ENCODE data around the gene ATXN1. TPM values are rescaled to one million over a fixed set of nuclear protein-coding genes. Genes with fewer than 3 reads are reported as not detected.
A peak's percentile ranks its signal among the peaks of the same experiment; 100 is the strongest.
"Not testable (repeated sequence)": the region's sequence is repeated elsewhere in the genome, so short reads cannot be mapped to it uniquely, and the experiment has no call there.

The ATXN1 gene
- total RNA-seq, 1 donor from 2014 or later: 69.1 TPM

- H3K9me3 Mint-ChIP-seq: peaks cover 16% of the 10 kb centered on the region
Measured at GRCh38 chr6:16625291-16626265, 135.7 kb downstream of the ATXN1 start.

GRCh38 chr6:16624636-16625290, 136.5 kb downstream of the ATXN1 start:
- intact Hi-C loops (cut with micrococcal nuclease): no loop called here
- H3K9me3 Mint-ChIP-seq: peaks cover 16% of the 10 kb centered on the region
- DNase-seq (ENCODE audit: low spot score): no peak
- no peak overlapping the region for H3K27ac Mint-ChIP-seq
- H3K4me1 Mint-ChIP-seq (ENCODE audit: low read depth): peaks cover 41% of the 10 kb centered on the region
- peaks cover 42% of the 10 kb centered on the region for H3K36me3 Mint-ChIP-seq (ENCODE audit: low read depth)
- H3K27me3 Mint-ChIP-seq (ENCODE audit: low read depth): no peaks in the 10 kb centered on the region
- H3K4me3 Mint-ChIP-seq (ENCODE audit: low read depth): no peak overlapping the region

More at GRCh38 chr6:16625291-16626265, 135.7 kb downstream of the ATXN1 start:
- no peak for DNase-seq (ENCODE audit: low spot score)
- H3K36me3 Mint-ChIP-seq (ENCODE audit: low read depth): peaks cover 50% of the 10 kb centered on the region
- no peaks in the 10 kb centered on the region for H3K27me3 Mint-ChIP-seq (ENCODE audit: low read depth)
- intact Hi-C loops (cut with micrococcal nuclease): no loop called here
- H3K4me3 Mint-ChIP-seq (ENCODE audit: low read depth): no peak overlapping the region
- H3K27ac Mint-ChIP-seq: no peak overlapping the region
- peaks cover 34% of the 10 kb centered on the region for H3K4me1 Mint-ChIP-seq (ENCODE audit: low read depth)

DNA sequence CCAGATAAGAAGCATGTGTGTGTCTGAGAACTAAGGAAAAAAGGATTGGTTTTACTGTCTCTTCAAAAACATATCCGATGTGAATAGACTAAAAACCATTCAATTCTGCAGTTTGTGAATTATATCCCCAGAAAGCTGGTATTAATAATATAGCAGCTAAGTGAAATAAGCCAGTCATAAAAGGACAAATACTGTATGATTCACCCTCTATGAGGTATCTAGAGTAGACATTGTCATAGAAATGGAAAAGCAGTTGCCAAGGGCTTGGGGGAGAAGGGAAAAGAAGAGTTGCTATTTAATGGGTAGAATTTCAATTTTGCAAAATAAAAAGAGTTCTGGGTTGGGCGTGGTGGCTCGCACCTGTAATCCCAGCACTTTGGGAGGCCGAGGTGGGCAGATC, 137.5 kb downstream of the ATXN1 start:
- Mint-ChIP-seq H3K27ac (peak overlapping the region; percentile 3), H3K9me3 (peaks cover 10% of the 10 kb centered on the region), H3K4me1 (ENCODE audit: low read depth) (peaks cover 47% of the 10 kb centered on the region)

GRCh38 chr6:16623029-16623653, 138.1 kb downstream of the ATXN1 start:
- DNase-seq (ENCODE audit: low spot score): no peak
- no peak overlapping the region for H3K27ac Mint-ChIP-seq
- no peak overlapping the region for H3K4me3 Mint-ChIP-seq (ENCODE audit: low read depth)
- H3K4me1 Mint-ChIP-seq (ENCODE audit: low read depth): peaks cover 48% of the 10 kb centered on the region
- peaks cover 33% of the 10 kb centered on the region for H3K36me3 Mint-ChIP-seq (ENCODE audit: low read depth)
- no peaks in the 10 kb centered on the region for H3K27me3 Mint-ChIP-seq (ENCODE audit: low read depth)
- intact Hi-C loops (cut with micrococcal nuclease): no loop called here
- peaks cover 7% of the 10 kb centered on the region for H3K9me3 Mint-ChIP-seq

More for the DNA sequence above, 137.5 kb downstream of the ATXN1 start:
- no peaks in the 10 kb centered on the region for H3K27me3 Mint-ChIP-seq (ENCODE audit: low read depth)
- H3K4me3 Mint-ChIP-seq (ENCODE audit: low read depth): no peak overlapping the region
- peaks cover 37% of the 10 kb centered on the region for H3K36me3 Mint-ChIP-seq (ENCODE audit: low read depth)
- intact Hi-C loops (cut with micrococcal nuclease): no loop called here
- DNase-seq (ENCODE audit: low spot score): no peak

- H3K4me3 Mint-ChIP-seq (ENCODE audit: low read depth): no peak overlapping the region
- H3K36me3 Mint-ChIP-seq (ENCODE audit: low read depth): peaks cover 31% of the 10 kb centered on the region
- DNase-seq (ENCODE audit: low spot score): no peak
- H3K27ac Mint-ChIP-seq: no peak overlapping the region
- peaks cover 7% of the 10 kb centered on the region for H3K9me3 Mint-ChIP-seq
- intact Hi-C loops (cut with micrococcal nuclease): no loop called here
- no peaks in the 10 kb centered on the region for H3K27me3 Mint-ChIP-seq (ENCODE audit: low read depth)
- peaks cover 51% of the 10 kb centered on the region for H3K4me1 Mint-ChIP-seq (ENCODE audit: low read depth)
Measured at GRCh38 chr6:16622193-16622592, 139.1 kb downstream of the ATXN1 start.

- DNase-seq (ENCODE audit: low spot score): no peak
- Mint-ChIP-seq H3K4me3 (ENCODE audit: low read depth) (no peak overlapping the region), H3K4me1 (ENCODE audit: low read depth) (peaks cover 47% of the 10 kb centered on the region), H3K9me3 (peaks cover 7% of the 10 kb centered on the region), H3K27me3 (ENCODE audit: low read depth) (no peaks in the 10 kb centered on the region), H3K27ac (no peak overlapping the region), H3K36me3 (ENCODE audit: low read depth) (peaks cover 23% of the 10 kb centered on the region)
- intact Hi-C loops (cut with micrococcal nuclease): no loop called here
Measured at GRCh38 chr6:16621002-16621401, 140.3 kb downstream of the ATXN1 start.

- H3K4me1 Mint-ChIP-seq (ENCODE audit: low read depth): peaks cover 40% of the 10 kb centered on the region
- peaks cover 22% of the 10 kb centered on the region for H3K36me3 Mint-ChIP-seq (ENCODE audit: low read depth)
- intact Hi-C loops (cut with micrococcal nuclease): no loop called here
- peak overlapping the region; percentile 9 for H3K27ac Mint-ChIP-seq
- no peaks in the 10 kb centered on the region for H3K27me3 Mint-ChIP-seq (ENCODE audit: low read depth)
- H3K4me3 Mint-ChIP-seq (ENCODE audit: low read depth): no peak overlapping the region
- peaks cover 7% of the 10 kb centered on the region for H3K9me3 Mint-ChIP-seq
- DNase-seq (ENCODE audit: low spot score): no peak
Measured at GRCh38 chr6:16619777-16620176, 141.5 kb downstream of the ATXN1 start.

DNA sequence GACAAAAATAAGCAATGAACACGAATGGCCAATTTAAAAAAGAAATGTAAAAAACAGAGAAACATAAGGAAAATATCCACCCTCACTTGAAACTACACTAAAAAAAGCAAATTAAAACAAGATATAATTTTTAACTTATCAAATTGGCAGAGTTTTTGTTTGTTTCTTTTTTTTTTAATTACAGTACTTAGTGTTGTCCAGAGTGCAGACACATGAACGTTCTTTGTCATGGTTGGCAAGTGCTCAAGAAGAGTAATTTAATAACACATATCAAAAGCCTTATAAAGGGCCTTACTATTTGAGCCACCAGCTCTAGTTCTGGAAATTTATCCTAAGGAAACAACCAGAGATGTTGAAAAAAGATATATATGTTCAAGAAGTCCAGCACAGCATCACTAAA, 142.3 kb downstream of the ATXN1 start:
- intact Hi-C loops (cut with micrococcal nuclease): no loop called here
- no peak for DNase-seq (ENCODE audit: low spot score)
- Mint-ChIP-seq H3K4me1 (ENCODE audit: low read depth) (peaks cover 39% of the 10 kb centered on the region), H3K27me3 (ENCODE audit: low read depth) (no peaks in the 10 kb centered on the region), H3K27ac (no peak overlapping the region), H3K4me3 (ENCODE audit: low read depth) (no peak overlapping the region), H3K36me3 (ENCODE audit: low read depth) (peaks cover 26% of the 10 kb centered on the region), H3K9me3 (peaks cover 7% of the 10 kb centered on the region)

DNA sequence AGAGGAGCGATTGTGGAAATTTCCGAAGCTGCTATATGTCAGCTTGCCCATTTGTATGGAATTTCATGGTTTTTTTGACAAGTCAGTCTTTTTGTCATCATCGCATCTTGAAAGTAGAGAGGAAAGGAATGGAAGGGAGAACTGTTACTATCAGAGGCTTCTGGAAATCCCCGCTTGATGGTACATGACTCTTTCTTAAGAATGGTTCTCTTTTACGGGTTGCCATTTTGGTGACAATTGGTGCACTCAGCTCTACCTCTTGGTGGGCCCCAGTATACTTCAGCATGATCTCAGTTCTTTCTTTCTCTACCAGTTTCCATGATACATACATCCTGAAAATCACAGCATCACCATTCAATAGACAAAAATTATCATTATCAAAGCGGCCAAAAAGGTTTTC, 146.0 kb downstream of the ATXN1 start:
- Mint-ChIP-seq H3K36me3 (ENCODE audit: low read depth) (peaks cover 27% of the 10 kb centered on the region), H3K4me1 (ENCODE audit: low read depth) (peaks cover 14% of the 10 kb centered on the region)
- DNase-seq (ENCODE audit: low spot score); intact Hi-C loops (cut with micrococcal nuclease); H3K27ac Mint-ChIP-seq; H3K4me3 Mint-ChIP-seq (ENCODE audit: low read depth); H3K9me3 Mint-ChIP-seq; H3K27me3 Mint-ChIP-seq (ENCODE audit: low read depth): not testable (repeated sequence)

DNA sequence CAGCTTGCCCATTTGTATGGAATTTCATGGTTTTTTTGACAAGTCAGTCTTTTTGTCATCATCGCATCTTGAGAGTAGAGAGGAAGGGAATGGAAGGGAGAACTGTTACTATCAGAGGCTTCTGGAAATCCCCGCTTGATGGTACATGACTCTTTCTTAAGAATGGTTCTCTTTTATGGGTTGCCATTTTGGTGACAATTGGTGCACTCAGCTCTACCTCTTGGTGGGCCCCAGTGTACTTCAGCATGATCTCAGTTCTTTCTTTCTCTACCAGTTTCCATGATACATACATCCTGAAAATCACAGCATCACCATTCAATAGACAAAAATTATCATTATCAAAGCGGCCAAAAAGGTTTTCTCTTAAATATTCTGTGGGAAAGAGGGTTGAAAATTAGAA, 147.1 kb downstream of the ATXN1 start:
- H3K27ac Mint-ChIP-seq; H3K9me3 Mint-ChIP-seq; H3K4me1 Mint-ChIP-seq (ENCODE audit: low read depth); H3K27me3 Mint-ChIP-seq (ENCODE audit: low read depth); H3K4me3 Mint-ChIP-seq (ENCODE audit: low read depth); DNase-seq (ENCODE audit: low spot score); intact Hi-C loops (cut with micrococcal nuclease): not testable (repeated sequence)
- peaks cover 36% of the 10 kb centered on the region for H3K36me3 Mint-ChIP-seq (ENCODE audit: low read depth)

DNA sequence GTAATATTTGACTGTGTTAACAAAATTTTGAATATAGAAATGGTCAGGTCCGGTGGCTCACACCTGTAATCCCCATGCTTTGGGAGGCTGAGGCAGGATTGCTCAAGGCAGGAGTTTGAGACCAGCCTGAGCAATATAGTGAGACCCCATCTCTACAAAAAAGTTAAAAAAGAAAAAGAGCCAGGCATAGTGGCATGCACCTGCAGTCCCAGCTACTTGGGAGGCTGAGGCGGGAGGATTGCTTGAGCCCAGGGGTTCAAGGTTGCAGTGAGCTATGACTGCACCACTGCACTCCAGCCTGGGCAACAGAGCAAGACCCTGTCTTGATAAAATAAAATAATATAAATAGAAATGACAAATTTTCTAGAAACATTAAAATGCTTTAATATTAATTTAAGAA, 147.8 kb downstream of the ATXN1 start:
- H3K4me3 Mint-ChIP-seq (ENCODE audit: low read depth); H3K4me1 Mint-ChIP-seq (ENCODE audit: low read depth); intact Hi-C loops (cut with micrococcal nuclease); H3K9me3 Mint-ChIP-seq; DNase-seq (ENCODE audit: low spot score); H3K27me3 Mint-ChIP-seq (ENCODE audit: low read depth); H3K27ac Mint-ChIP-seq: not testable (repeated sequence)
- H3K36me3 Mint-ChIP-seq (ENCODE audit: low read depth): peaks cover 42% of the 10 kb centered on the region

DNA sequence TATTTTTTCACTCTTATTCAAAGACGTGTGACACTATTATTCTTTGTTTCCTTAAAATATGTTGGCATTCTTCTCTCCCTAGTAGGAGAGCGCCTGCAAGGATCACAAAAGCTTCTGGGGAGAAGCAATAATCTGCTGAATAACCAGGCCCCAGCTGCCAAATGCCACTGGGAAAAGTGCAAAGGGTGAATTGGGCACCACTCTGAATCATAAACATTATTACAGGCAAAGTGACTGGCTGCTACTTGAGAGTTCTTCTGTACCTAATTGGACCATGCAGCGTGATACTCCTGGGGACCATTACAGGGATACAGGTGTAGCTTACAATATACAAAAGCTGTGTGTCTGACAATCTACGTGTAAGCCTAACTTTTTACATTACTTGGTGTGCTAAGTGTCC, 152.8 kb downstream of the ATXN1 start:
- Mint-ChIP-seq H3K9me3 (no peaks in the 10 kb centered on the region), H3K4me1 (ENCODE audit: low read depth) (peaks cover 8% of the 10 kb centered on the region), H3K4me3 (ENCODE audit: low read depth) (no peak overlapping the region), H3K36me3 (ENCODE audit: low read depth) (peaks cover 60% of the 10 kb centered on the region), H3K27me3 (ENCODE audit: low read depth) (no peaks in the 10 kb centered on the region), H3K27ac (no peak overlapping the region)
- DNase-seq (ENCODE audit: low spot score): no peak
- intact Hi-C loops (cut with micrococcal nuclease): no loop called here

All from activated T-helper 2 cell treated with anti-CD3 and anti-CD28 coated beads, Interferon-gamma antibody, Interleukin-2, Interleukin-4, amounts not matched to agents 10 μg/mL and 5 μg/mL and 100 μg/mL, durations not matched to agents 14 hours and 24 hours and 36 hours (primary cell).